ENCODE measurements around the gene OR6C3. TPM values are rescaled to one million over a fixed set of nuclear protein-coding genes. Genes with fewer than 3 reads are reported as not detected.
"Not testable (repeated sequence)": the region's sequence is repeated elsewhere in the genome, so short reads cannot be mapped to it uniquely, and the experiment has no call there.

OR6C3 gene
- total RNA-seq, 1 experiment from 2014 or later = not detected

DNA sequence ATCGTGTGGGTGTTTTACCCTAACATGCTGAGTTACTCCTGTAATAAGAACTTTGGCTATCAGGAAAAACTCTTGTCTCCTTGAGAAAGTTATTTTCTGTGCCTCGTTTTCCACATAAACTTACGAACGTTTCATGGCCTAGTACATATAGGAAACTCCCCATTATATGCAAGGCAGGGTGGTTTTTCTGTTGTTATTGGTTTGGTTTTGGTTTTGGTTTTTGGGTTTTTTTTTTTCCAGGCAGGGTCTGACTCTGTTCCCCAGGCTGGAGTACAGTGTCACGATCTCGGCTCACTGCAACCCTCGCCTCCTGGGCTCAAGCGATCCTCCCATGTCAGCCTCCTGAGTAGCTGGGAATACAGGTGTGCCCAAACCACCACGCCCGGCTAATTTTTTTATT is 5.5 kb downstream of the OR6C3 start:
- DNase-seq (ENCODE audit: low read depth, low spot score) (no peak), ATAC-seq (no peak)
- CTCF ChIA-PET = no interaction called here
- Histone ChIP-seq H3K36me3 (ENCODE audit: control insufficient read depth, insufficient read depth, low read length) (no peaks in the 10 kb centered on the region), H3K27me3 (ENCODE audit: control insufficient read depth, insufficient read depth, low read length) (no peaks in the 10 kb centered on the region; the same call in 1 of the 2 replicates), H3K27ac (ENCODE audit: low read length) (no peak overlapping the region), H3K9me3 (ENCODE audit: control insufficient read depth, insufficient read depth, low read depth, low read length) (no peaks in the 10 kb centered on the region), H3K4me1 (ENCODE audit: control insufficient read depth, insufficient read depth, low read length) (no peaks in the 10 kb centered on the region), H3K4me3 (ENCODE audit: low read depth in 2 of 2, low read length in 2 of 2) (no peak overlapping the region)
- intact Hi-C loops (cut with micrococcal nuclease; ENCODE audit: unreplicated experiment) = no loop called here
- POLR2A ChIA-PET = no interaction called here
- no TSS peak for BruUV-seq (replicated peaks)
- TF ChIP-seq POLR2AphosphoS5 (IDR thresholded peaks at IDR 0.05; ENCODE audit: low read depth, low read length) = no peak
- TF ChIP-seq, protein P1, sequence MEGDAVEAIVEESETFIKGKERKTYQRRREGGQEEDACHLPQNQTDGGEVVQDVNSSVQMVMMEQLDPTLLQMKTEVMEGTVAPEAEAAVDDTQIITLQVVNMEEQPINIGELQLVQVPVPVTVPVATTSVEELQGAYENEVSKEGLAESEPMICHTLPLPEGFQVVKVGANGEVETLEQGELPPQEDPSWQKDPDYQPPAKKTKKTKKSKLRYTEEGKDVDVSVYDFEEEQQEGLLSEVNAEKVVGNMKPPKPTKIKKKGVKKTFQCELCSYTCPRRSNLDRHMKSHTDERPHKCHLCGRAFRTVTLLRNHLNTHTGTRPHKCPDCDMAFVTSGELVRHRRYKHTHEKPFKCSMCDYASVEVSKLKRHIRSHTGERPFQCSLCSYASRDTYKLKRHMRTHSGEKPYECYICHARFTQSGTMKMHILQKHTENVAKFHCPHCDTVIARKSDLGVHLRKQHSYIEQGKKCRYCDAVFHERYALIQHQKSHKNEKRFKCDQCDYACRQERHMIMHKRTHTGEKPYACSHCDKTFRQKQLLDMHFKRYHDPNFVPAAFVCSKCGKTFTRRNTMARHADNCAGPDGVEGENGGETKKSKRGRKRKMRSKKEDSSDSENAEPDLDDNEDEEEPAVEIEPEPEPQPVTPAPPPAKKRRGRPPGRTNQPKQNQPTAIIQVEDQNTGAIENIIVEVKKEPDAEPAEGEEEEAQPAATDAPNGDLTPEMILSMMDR (IDR thresholded peaks at IDR 0.05) = no peak
- TF ChIP-seq, protein P2, sequence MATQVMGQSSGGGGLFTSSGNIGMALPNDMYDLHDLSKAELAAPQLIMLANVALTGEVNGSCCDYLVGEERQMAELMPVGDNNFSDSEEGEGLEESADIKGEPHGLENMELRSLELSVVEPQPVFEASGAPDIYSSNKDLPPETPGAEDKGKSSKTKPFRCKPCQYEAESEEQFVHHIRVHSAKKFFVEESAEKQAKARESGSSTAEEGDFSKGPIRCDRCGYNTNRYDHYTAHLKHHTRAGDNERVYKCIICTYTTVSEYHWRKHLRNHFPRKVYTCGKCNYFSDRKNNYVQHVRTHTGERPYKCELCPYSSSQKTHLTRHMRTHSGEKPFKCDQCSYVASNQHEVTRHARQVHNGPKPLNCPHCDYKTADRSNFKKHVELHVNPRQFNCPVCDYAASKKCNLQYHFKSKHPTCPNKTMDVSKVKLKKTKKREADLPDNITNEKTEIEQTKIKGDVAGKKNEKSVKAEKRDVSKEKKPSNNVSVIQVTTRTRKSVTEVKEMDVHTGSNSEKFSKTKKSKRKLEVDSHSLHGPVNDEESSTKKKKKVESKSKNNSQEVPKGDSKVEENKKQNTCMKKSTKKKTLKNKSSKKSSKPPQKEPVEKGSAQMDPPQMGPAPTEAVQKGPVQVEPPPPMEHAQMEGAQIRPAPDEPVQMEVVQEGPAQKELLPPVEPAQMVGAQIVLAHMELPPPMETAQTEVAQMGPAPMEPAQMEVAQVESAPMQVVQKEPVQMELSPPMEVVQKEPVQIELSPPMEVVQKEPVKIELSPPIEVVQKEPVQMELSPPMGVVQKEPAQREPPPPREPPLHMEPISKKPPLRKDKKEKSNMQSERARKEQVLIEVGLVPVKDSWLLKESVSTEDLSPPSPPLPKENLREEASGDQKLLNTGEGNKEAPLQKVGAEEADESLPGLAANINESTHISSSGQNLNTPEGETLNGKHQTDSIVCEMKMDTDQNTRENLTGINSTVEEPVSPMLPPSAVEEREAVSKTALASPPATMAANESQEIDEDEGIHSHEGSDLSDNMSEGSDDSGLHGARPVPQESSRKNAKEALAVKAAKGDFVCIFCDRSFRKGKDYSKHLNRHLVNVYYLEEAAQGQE (IDR thresholded peaks at IDR 0.05; ENCODE audit: insufficient read depth in 1 of 2, low read depth in 2 of 2, low read length in 1 of 2) = no peak
- no peak for TF ChIP-seq SIN3A (IDR thresholded peaks at IDR 0.05; ENCODE audit: borderline replicate concordance, insufficient read depth, low read depth, low read length)
- no peak for TF ChIP-seq TCF7L2 (IDR thresholded peaks at IDR 0.05; ENCODE audit: low read depth, low read length)
- in situ Hi-C loops (cut with HindIII; ENCODE audit: low pct_unique_long_range_greater_than_20kb, low sequenced_read_pairs) = no loop called here

- H3K4me1 ChIP-seq (ENCODE audit: control insufficient read depth, insufficient read depth, low read length); intact Hi-C loops (cut with micrococcal nuclease; ENCODE audit: unreplicated experiment); H3K27me3 ChIP-seq (ENCODE audit: control insufficient read depth, insufficient read depth, low read length); H3K36me3 ChIP-seq (ENCODE audit: control insufficient read depth, insufficient read depth, low read length); POLR2A ChIA-PET; H3K9me3 ChIP-seq (ENCODE audit: control insufficient read depth, insufficient read depth, low read depth, low read length); BruUV-seq (replicated peaks); DNase-seq (ENCODE audit: low read depth, low spot score); CTCF ChIA-PET; H3K4me3 ChIP-seq (ENCODE audit: low read depth in 2 of 2, low read length in 2 of 2); H3K27ac ChIP-seq (ENCODE audit: low read length); in situ Hi-C loops (cut with HindIII; ENCODE audit: low pct_unique_long_range_greater_than_20kb, low sequenced_read_pairs); ATAC-seq: not testable (repeated sequence)
These were observed 24.8 kb downstream of the OR6C3 start for GRCh38 chr12:55355338-55355737.

GRCh38 chr12:55362675-55363074 is 32.1 kb downstream of the OR6C3 start, which contains the start of gene OR6C75:
OR6C75 (plus strand) TSS chr12:55362975; CDS start chr12:55365111, 2,136 bp downstream.
- Histone ChIP-seq H3K36me3 (ENCODE audit: control insufficient read depth, insufficient read depth, low read length) (no peaks in the 10 kb centered on the region), H3K9me3 (ENCODE audit: control insufficient read depth, insufficient read depth, low read depth, low read length) (no peaks in the 10 kb centered on the region), H3K27ac (ENCODE audit: low read length) (no peak within 1 kb of the TSS), H3K4me3 (ENCODE audit: low read depth in 2 of 2, low read length in 2 of 2) (no peak within 1 kb of the TSS), H3K27me3 (ENCODE audit: control insufficient read depth, insufficient read depth, low read length) (no peaks in the 10 kb centered on the region), H3K4me1 (ENCODE audit: control insufficient read depth, insufficient read depth, low read length) (no peaks in the 10 kb centered on the region)
- TF ChIP-seq, protein P1 (IDR thresholded peaks at IDR 0.05) = no peak
- TF ChIP-seq, protein P2 (IDR thresholded peaks at IDR 0.05; ENCODE audit: insufficient read depth in 1 of 2, low read depth in 2 of 2, low read length in 1 of 2) = no peak
- TF ChIP-seq TCF7L2 (IDR thresholded peaks at IDR 0.05; ENCODE audit: low read depth, low read length) (no peak), POLR2AphosphoS5 (IDR thresholded peaks at IDR 0.05; ENCODE audit: low read depth, low read length) (no peak), SIN3A (IDR thresholded peaks at IDR 0.05; ENCODE audit: borderline replicate concordance, insufficient read depth, low read depth, low read length) (no peak)
- BruUV-seq (replicated peaks) = no TSS peak
- CTCF ChIA-PET = no interaction called here
- ATAC-seq (no peak), DNase-seq (ENCODE audit: low read depth, low spot score) (no peak)
- POLR2A ChIA-PET = interaction anchor here (0.6 kb wide), 1 partner anchor 230 kb away, joined by 3 read pairs; no protein-coding TSS in a partner anchor
- in situ Hi-C loops (cut with HindIII; ENCODE audit: low pct_unique_long_range_greater_than_20kb, low sequenced_read_pairs) = no loop called here
- intact Hi-C loops (cut with micrococcal nuclease; ENCODE audit: unreplicated experiment) = no loop called here
